GM23338 (cell line): ENCODE measurements around the gene SV2C. TPM values are rescaled to one million over a fixed set of nuclear protein-coding genes. Genes with fewer than 3 reads are reported as not detected.

ENCODE experiments used
- ATAC-seq: fragments of 200-7000 bp; cut with Tn5 transposase; 3 replicates; pipeline ENCODE4 v1.9.1; 2020
- DNase-seq: peaks from one replicate; pipeline ENCODE4 v3.0.0-alpha.2; 2015; ENCODE audit warnings: low spot score
- H2AFZ ChIP-seq: fragments of 200-600 bp; sonication (generic); 2 replicates; pipeline ENCODE4 v1.8.0; 2016; ENCODE audit warnings: antibody characterized with exemption, mild to moderate bottlenecking, moderate library complexity
- H3F3A ChIP-seq: fragments of 200-600 bp; sonication (generic); replicated peaks from 2 replicates; pipeline ENCODE4 v1.8.0; 2017; ENCODE audit warnings: antibody characterized with exemption, mixed run types, low read depth
- H3K27ac ChIP-seq: fragments of 200-600 bp; sonication (generic); 2 replicates; pipeline ENCODE4 v1.6.1; 2016; ENCODE audit warnings: low read depth
- H3K27me3 ChIP-seq: fragments of 200-600 bp; sonication (generic); 2 replicates; pipeline ENCODE4 v1.8.0; 2016; ENCODE audit warnings: mild to moderate bottlenecking, mixed run types, moderate library complexity; ENCODE audit not compliant: insufficient read depth
- H3K36me3 ChIP-seq: fragments of 200-600 bp; sonication (generic); 2 replicates; pipeline ENCODE4 v1.8.0; 2016; ENCODE audit warnings: mild to moderate bottlenecking; ENCODE audit not compliant: insufficient read depth
- H3K4me1 ChIP-seq: fragments of 200-600 bp; sonication (generic); 2 replicates; pipeline ENCODE4 v1.8.0; 2016; ENCODE audit warnings: mild to moderate bottlenecking, moderate library complexity; ENCODE audit not compliant: insufficient read depth
- H3K4me2 ChIP-seq: fragments of 200-600 bp; sonication (generic); 2 replicates; pipeline ENCODE4 v1.7.1; 2017; ENCODE audit warnings: mixed run types
- H3K4me3 ChIP-seq: fragments of 200-600 bp; sonication (generic); 2 replicates; pipeline ENCODE4 v1.6.1; 2016; ENCODE audit warnings: mixed run types
- H3K79me2 ChIP-seq: fragments of 200-600 bp; sonication (generic); replicated peaks from 2 replicates; pipeline ENCODE4 v1.8.0; 2017; ENCODE audit warnings: mild to moderate bottlenecking; ENCODE audit not compliant: insufficient read depth
- H3K9me2 ChIP-seq: fragments of 200-600 bp; sonication (generic); 2 replicates; pipeline ENCODE4 v1.8.0; 2017; ENCODE audit not compliant: insufficient read depth
- H4K20me1 ChIP-seq: fragments of 200-600 bp; sonication (generic); replicated peaks from 2 replicates; pipeline ENCODE4 v1.8.0; 2017; ENCODE audit warnings: mild to moderate bottlenecking; ENCODE audit not compliant: insufficient read depth
- H3K27ac Mint-ChIP-seq: 2 replicates; pipeline ENCODE4 v1.8.0; 2020; ENCODE audit warnings: inconsistent platforms, mild to moderate bottlenecking, moderate library complexity, mixed read lengths
- H3K27me3 Mint-ChIP-seq: 3 replicates; pipeline ENCODE4 v1.8.0; 2022; ENCODE audit warnings: low read depth, mild to moderate bottlenecking, moderate library complexity, mixed read lengths, inconsistent platforms; ENCODE audit not compliant: insufficient read depth, poor library complexity
- H3K36me3 Mint-ChIP-seq: 3 replicates; pipeline ENCODE4 v1.8.0; 2021; ENCODE audit warnings: low read depth, mild to moderate bottlenecking, inconsistent platforms, moderate library complexity, mixed read lengths
- H3K4me1 Mint-ChIP-seq: 3 replicates; pipeline ENCODE4 v1.8.0; 2020; ENCODE audit warnings: mild to moderate bottlenecking, inconsistent platforms, mixed read lengths
- H3K4me3 Mint-ChIP-seq: 3 replicates; pipeline ENCODE4 v1.8.0; 2021; ENCODE audit warnings: moderate library complexity, mild to moderate bottlenecking, inconsistent platforms, mixed read lengths
- H3K9me3 Mint-ChIP-seq: 3 replicates; pipeline ENCODE4 v1.8.0; 2020; ENCODE audit warnings: moderate library complexity, mild to moderate bottlenecking, inconsistent platforms, mixed read lengths
- CTCF ChIP-seq, 2 experiments: fragments of 200-600 bp in 1 of 2; sonication (generic) in 1 of 2; conservative IDR thresholded peaks; 2 replicates each; pipeline versions ENCODE4 v1.5.1 to v1.6.1; 2016 to 2017; ENCODE audit warnings: antibody characterized with exemption in 2 of 2, low read depth in 2 of 2, mild to moderate bottlenecking in 2 of 2, moderate library complexity in 1 of 2
- EZH2 ChIP-seq: fragments of 200-600 bp; sonication (generic); IDR thresholded peaks from one replicate; pipeline ENCODE4 v1.8.0; 2017; ENCODE audit warnings: antibody characterized with exemption, mild to moderate bottlenecking, low read depth; ENCODE audit not compliant: unreplicated experiment
- EZH2phosphoT487 ChIP-seq: fragments of 200-600 bp; sonication (generic); IDR thresholded peaks from one replicate; pipeline ENCODE4 v1.8.1; 2018; ENCODE audit warnings: antibody characterized with exemption; ENCODE audit not compliant: unreplicated experiment
- JUNB ChIP-seq: IDR thresholded peaks from one replicate; pipeline ENCODE4 v1.6.1; 2016; ENCODE audit warnings: antibody characterized with exemption; ENCODE audit not compliant: unreplicated experiment
- NANOG ChIP-seq: IDR thresholded peaks from 2 replicates; pipeline ENCODE4 v1.6.1; 2016; ENCODE audit warnings: antibody characterized with exemption, borderline replicate concordance
- POLR2AphosphoS5 ChIP-seq: IDR thresholded peaks from 2 replicates; pipeline ENCODE4 v1.6.1; 2016; ENCODE audit warnings: antibody characterized with exemption, low read depth
- STAT1 ChIP-seq: IDR thresholded peaks from one replicate; pipeline ENCODE4 v1.6.1; 2016; ENCODE audit warnings: antibody characterized with exemption; ENCODE audit not compliant: unreplicated experiment
- ZNF331 ChIP-seq: fragments of 250-450 bp; sonication (Bioruptor Pico); IDR thresholded peaks from 2 replicates; pipeline ENCODE4 v1.5.0; 2020; ENCODE audit warnings: low read depth, mild to moderate bottlenecking, moderate library complexity
- ZNF462 ChIP-seq: fragments of 250-450 bp; sonication (Bioruptor Pico); IDR thresholded peaks from 2 replicates; pipeline ENCODE4 v1.5.0; 2020; ENCODE audit warnings: mild to moderate bottlenecking, moderate library complexity
- polyA plus RNA-seq: library from polyadenylated mRNA; unstranded; fragments of >200 nt; fragmentation: Nextera tagmentation; extraction: Ambion mirVana; gene quantifications from 2 replicates; pipeline ENCODE4 v1.2.1, GENCODE V29; 2016
- total RNA-seq: library from RNA; depleted of rRNA; stranded (reverse); fragments of >200 nt; shearing (Covaris generic); gene quantifications from 2 replicates; pipeline ENCODE4 v1.2.3, GENCODE V29; 2014

Gene SV2C
- total and polyA plus RNA-seq, 2 experiments from 2014 or later = 0.05 to 0.07 TPM

GRCh38 chr5:76113103-76113502 is 29.9 kb downstream of the SV2C start:
- Mint-ChIP-seq H3K27ac (no peak overlapping the region), H3K9me3 (no peaks in the 10 kb centered on the region), H3K4me1 (peaks cover 11% of the 10 kb centered on the region), H3K27me3 (peaks cover 5% of the 10 kb centered on the region), H3K4me3 (no peak overlapping the region), H3K36me3 (no peaks in the 10 kb centered on the region)
- DNase-seq = no peak
- Histone ChIP-seq H3K4me3 (no peak overlapping the region), H3K79me2 (no peaks in the 10 kb centered on the region), H3K27ac (no peak overlapping the region), H4K20me1 (no peaks in the 10 kb centered on the region), H3F3A (no peaks in the 10 kb centered on the region), H3K27me3 (no peaks in the 10 kb centered on the region), H2AFZ (no peak overlapping the region), H3K36me3 (no peaks in the 10 kb centered on the region), H3K9me2 (no peaks in the 10 kb centered on the region), H3K4me1 (peaks cover 8% of the 10 kb centered on the region), H3K4me2 (no peak overlapping the region)
- no peak for ATAC-seq
- no peak for TF ChIP-seq ZNF331 (CRISPR knock-in tag)
- TF ChIP-seq EZH2 = no peak
- TF ChIP-seq CTCF (conservative IDR thresholded peaks at IDR 0.05; ENCODE audit: low read depth in 2 of 2) = no peak

- Histone ChIP-seq H3K27ac (no peak overlapping the region), H4K20me1 (no peaks in the 10 kb centered on the region), H3K9me2 (no peaks in the 10 kb centered on the region), H3K36me3 (no peaks in the 10 kb centered on the region), H3F3A (no peaks in the 10 kb centered on the region), H3K27me3 (no peaks in the 10 kb centered on the region), H3K4me2 (no peak overlapping the region), H3K79me2 (no peaks in the 10 kb centered on the region), H3K4me1 (peaks cover 8% of the 10 kb centered on the region), H3K4me3 (no peak overlapping the region), H2AFZ (peak overlapping the region; percentile 7; the same call in 1 of the 2 replicates)
- peak; percentile 95 for ATAC-seq
- Mint-ChIP-seq H3K9me3 (no peaks in the 10 kb centered on the region), H3K27ac (no peak overlapping the region), H3K4me3 (no peak overlapping the region), H3K36me3 (no peaks in the 10 kb centered on the region), H3K4me1 (peaks cover 11% of the 10 kb centered on the region), H3K27me3 (peaks cover 5% of the 10 kb centered on the region)
- DNase-seq = peak; percentile 50
- TF ChIP-seq ZNF331 (CRISPR knock-in tag) (no peak), JUNB (no peak), EZH2phosphoT487 (no peak), NANOG (no peak)
These were observed 31.1 kb downstream of the SV2C start for GRCh38 chr5:76114179-76114851.

- no peaks in the 10 kb centered on the region for H3K36me3 Mint-ChIP-seq
- Histone ChIP-seq H3K36me3 (no peaks in the 10 kb centered on the region), H3K4me3 (no peak overlapping the region), H3F3A (no peaks in the 10 kb centered on the region), H3K4me2 (no peak overlapping the region), H3K9me2 (no peaks in the 10 kb centered on the region), H3K4me1 (no peaks in the 10 kb centered on the region), H4K20me1 (no peaks in the 10 kb centered on the region; the same call in 1 of the 2 replicates), H3K79me2 (no peaks in the 10 kb centered on the region), H2AFZ (no peak overlapping the region), H3K27ac (no peak overlapping the region), H3K27me3 (no peaks in the 10 kb centered on the region)
- H3K9me3 Mint-ChIP-seq = no peaks in the 10 kb centered on the region
- H3K4me3 Mint-ChIP-seq = no peak overlapping the region
- DNase-seq (no peak), ATAC-seq (no peak)
- no peak overlapping the region for H3K27ac Mint-ChIP-seq
- no peaks in the 10 kb centered on the region for H3K27me3 Mint-ChIP-seq
- H3K4me1 Mint-ChIP-seq = no peaks in the 10 kb centered on the region
- TF ChIP-seq NANOG (no peak), EZH2phosphoT487 (no peak), STAT1 (no peak), ZNF462 (no peak), JUNB (no peak), POLR2AphosphoS5 (no peak)
These were observed 42.2 kb downstream of the SV2C start for GRCh38 chr5:76125346-76125745.
